Muscle of leg (tissue), 11 donors: Measurements from ENCODE around the gene HOXA2. TPM values are rescaled to one million over a fixed set of nuclear protein-coding genes. Genes with fewer than 3 reads are reported as not detected.

Source experiments
- DNase-seq: peaks from one replicate; pipeline ENCODE4 v3.0.0; 2013
- H3K27ac ChIP-seq: one replicate; pipeline ENCODE4 v1.5.1; 2013; ENCODE audit warnings: mild to moderate bottlenecking, low read length, control low read depth
- H3K27me3 ChIP-seq: one replicate; pipeline ENCODE4 v1.6.1; 2013; ENCODE audit warnings: low read length; ENCODE audit not compliant: control insufficient read depth, insufficient read depth
- H3K36me3 ChIP-seq: one replicate; pipeline ENCODE4 v1.6.1; 2013; ENCODE audit warnings: low read length; ENCODE audit not compliant: control insufficient read depth, insufficient read depth
- H3K4me1 ChIP-seq: one replicate; pipeline ENCODE4 v1.6.1; 2013; ENCODE audit warnings: low read length; ENCODE audit not compliant: control insufficient read depth, insufficient read depth
- H3K4me3 ChIP-seq: one replicate; pipeline ENCODE4 v1.5.1; 2013; ENCODE audit warnings: low read length, control low read depth
- H3K9me3 ChIP-seq: replicated peaks from 2 replicates; pipeline ENCODE4 v1.6.1; 2013; ENCODE audit warnings: low read depth, low read length; ENCODE audit not compliant: control insufficient read depth
- WGBS: methylation state at CpG from one replicate; pipeline ENCODE4 v1.1.5; 2013; ENCODE audit warnings: missing lambda C conversion rate; ENCODE audit not compliant: insufficient coverage; 5-methylcytosine and 5-hydroxymethylcytosine counted together
- polyA plus RNA-seq, 8 donors: library from polyadenylated mRNA; unstranded; fragments of 120-200 nt; gene quantifications; one replicate each; pipeline versions ENCODE4 v1.2.1 to v1.2.3, GENCODE V29; 2013; ENCODE audit warnings: inconsistent platforms in 1 of 8, low replicate concordance in 1 of 8; ENCODE audit not compliant: insufficient read length in 8 of 8, insufficient read depth in 1 of 8
- total RNA-seq: library from RNA; stranded (reverse); fragments of 120-200 nt; gene quantifications from one replicate; pipeline ENCODE4 v1.2.4, GENCODE V29; 2013

The HOXA2 gene
- total and polyA plus RNA-seq, 9 donors = 0.70 to 3.1 (median 1.3) TPM

GRCh38 chr7:27111042-27111750 is 8.7 kb upstream of the HOXA2 start:
- peak; percentile 62 for DNase-seq
- Histone ChIP-seq H3K27me3 (peaks cover 31% of the 10 kb centered on the region), H3K36me3 (peaks cover 18% of the 10 kb centered on the region), H3K27ac (peak overlapping the region; percentile 94), H3K9me3 (no peaks in the 10 kb centered on the region), H3K4me3 (no peak overlapping the region), H3K4me1 (peaks cover 51% of the 10 kb centered on the region)
- 57% methylated on average over 1 of the region's 6 CpGs for WGBS

- peak; percentile 80 for DNase-seq
- Histone ChIP-seq H3K36me3 (peaks cover 14% of the 10 kb centered on the region), H3K9me3 (no peaks in the 10 kb centered on the region), H3K27ac (peak overlapping the region; percentile 94), H3K4me3 (no peak overlapping the region), H3K27me3 (peaks cover 35% of the 10 kb centered on the region), H3K4me1 (peaks cover 53% of the 10 kb centered on the region)
- 42% methylated on average over 58 of the region's 66 CpGs for WGBS
Observed at GRCh38 chr7:27110186-27111031, 7.9 kb upstream of the HOXA2 start.

- DNase-seq = peak; percentile 87
- peaks cover 13% of the 10 kb centered on the region for H3K36me3 ChIP-seq
- H3K27me3 ChIP-seq = peaks cover 39% of the 10 kb centered on the region
- peaks cover 49% of the 10 kb centered on the region for H3K4me1 ChIP-seq
- 73% methylated on average over 2 of the region's 4 CpGs for WGBS
- H3K4me3 ChIP-seq = no peak overlapping the region
- H3K27ac ChIP-seq = peak overlapping the region; percentile 38
- no peaks in the 10 kb centered on the region for H3K9me3 ChIP-seq
Observed at GRCh38 chr7:27109466-27110185, 7.1 kb upstream of the HOXA2 start.

- Histone ChIP-seq H3K36me3 (peaks cover 14% of the 10 kb centered on the region), H3K9me3 (no peaks in the 10 kb centered on the region), H3K27me3 (peaks cover 44% of the 10 kb centered on the region), H3K4me1 (peaks cover 48% of the 10 kb centered on the region), H3K4me3 (no peak overlapping the region), H3K27ac (peak overlapping the region; percentile 60)
- WGBS = 66% methylated on average over 28 of the region's 41 CpGs
- DNase-seq = no peak
Observed at GRCh38 chr7:27108390-27109127, 6.1 kb upstream of the HOXA2 start.

GRCh38 chr7:27107391-27108381 is 5.2 kb upstream of the HOXA2 start:
- Histone ChIP-seq H3K27me3 (peaks cover 47% of the 10 kb centered on the region), H3K4me1 (peaks cover 43% of the 10 kb centered on the region), H3K9me3 (no peaks in the 10 kb centered on the region), H3K4me3 (no peak overlapping the region), H3K36me3 (peaks cover 15% of the 10 kb centered on the region), H3K27ac (peak overlapping the region; percentile 62)
- 60% methylated on average over 30 of the region's 47 CpGs for WGBS
- no peak for DNase-seq

DNA sequence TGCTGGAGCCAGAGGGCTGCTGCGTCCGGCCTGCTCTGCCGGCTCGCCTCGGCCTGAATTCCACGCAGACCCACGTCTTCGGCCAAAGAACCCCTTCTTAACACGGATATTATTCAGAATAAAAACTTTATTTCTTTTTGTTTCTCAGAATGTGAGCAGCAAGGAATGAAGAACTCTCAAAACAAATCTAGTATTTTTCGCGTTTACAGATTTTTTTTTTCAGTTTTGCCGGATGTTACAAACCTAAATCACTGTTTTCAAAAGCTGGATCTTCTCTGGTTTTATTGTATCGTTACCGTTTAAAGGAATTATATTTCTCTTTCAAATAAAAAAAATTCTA is 4.4 kb upstream of the HOXA2 start:
- peaks cover 15% of the 10 kb centered on the region for H3K36me3 ChIP-seq
- WGBS = no CpG with 5 or more reads among the region's 14 CpGs
- peak overlapping the region; percentile 65 for H3K27ac ChIP-seq
- H3K27me3 ChIP-seq = peaks cover 54% of the 10 kb centered on the region
- no peak for DNase-seq
- H3K4me1 ChIP-seq = peaks cover 43% of the 10 kb centered on the region
- peak overlapping the region; percentile 11 for H3K4me3 ChIP-seq
- H3K9me3 ChIP-seq = no peaks in the 10 kb centered on the region

DNA sequence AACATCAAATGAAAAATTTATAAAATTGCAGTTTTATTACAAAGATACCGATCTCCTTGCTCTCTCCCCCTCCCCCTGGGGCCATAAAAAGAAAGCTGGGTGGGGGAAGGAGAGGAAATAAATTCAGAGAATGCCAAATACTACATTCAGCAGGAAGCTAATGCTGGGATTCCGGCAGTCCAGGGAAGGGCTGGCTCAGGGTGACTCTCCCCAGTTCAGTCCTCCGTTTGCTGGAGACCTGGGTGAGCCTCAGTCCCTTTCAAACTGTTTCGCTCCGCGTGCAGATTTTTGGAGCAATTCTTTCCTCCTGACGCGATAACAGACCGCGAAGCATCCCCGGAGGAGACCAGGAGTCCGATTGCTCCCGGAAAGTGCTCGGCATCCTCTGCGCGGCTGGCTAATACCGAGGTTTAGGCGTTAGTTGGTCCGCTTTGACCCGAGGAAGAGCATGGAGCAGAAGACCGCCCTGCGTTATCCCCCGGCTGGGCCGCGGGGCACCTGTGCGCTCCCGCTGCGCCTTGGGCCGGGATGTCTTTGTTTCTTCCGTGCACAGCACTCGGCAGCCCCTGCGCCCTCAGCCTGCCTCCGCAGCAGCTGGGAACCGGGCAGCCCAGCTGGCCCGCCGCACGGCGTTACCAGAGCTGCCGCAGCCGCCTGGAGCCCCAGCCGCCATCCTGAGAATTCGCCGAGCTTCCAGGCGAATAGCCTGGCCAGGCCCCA is 3.9 kb upstream of the HOXA2 start:
- 56% methylated on average over 43 of the region's 44 CpGs for WGBS
- Histone ChIP-seq H3K27me3 (peaks cover 58% of the 10 kb centered on the region), H3K4me1 (peaks cover 40% of the 10 kb centered on the region)

GRCh38 chr7:27105301-27106031 is 3.0 kb upstream of the HOXA2 start:
- Histone ChIP-seq H3K4me1 (peaks cover 32% of the 10 kb centered on the region), H3K9me3 (no peaks in the 10 kb centered on the region), H3K4me3 (no peak overlapping the region), H3K27ac (no peak overlapping the region), H3K36me3 (peaks cover 19% of the 10 kb centered on the region), H3K27me3 (peaks cover 59% of the 10 kb centered on the region)
- no peak for DNase-seq
- WGBS = 100% methylated on average over 2 of the region's 13 CpGs

More for the DNA sequence above, 3.9 kb upstream of the HOXA2 start:
- Histone ChIP-seq H3K4me3 (peak overlapping the region; percentile 11), H3K9me3 (no peaks in the 10 kb centered on the region), H3K27ac (peak overlapping the region; percentile 65), H3K36me3 (peaks cover 15% of the 10 kb centered on the region)
- peak; percentile 57 for DNase-seq
